GM21723 (cell line): ENCODE measurements around the gene NR5A1.

Source experiments
- ATAC-seq: cut with Tn5 transposase; IDR thresholded peaks from one replicate; pipeline ENCODE4 v1.9.1; 2021; ENCODE audit warnings: mild to moderate bottlenecking, moderate library complexity; ENCODE audit not compliant: unreplicated experiment

The NR5A1 gene

GRCh38 chr9:124506931-124507879 lies at the start of gene NR5A1:
Gene NR5A1, minus strand, starts transcription at chr9:124507399. Its CDS starts 4,004 bp downstream, at chr9:124503395.
- no peak for ATAC-seq

GRCh38 chr9:124555043-124555442 lies 47.8 kb upstream of the NR5A1 start:
- ATAC-seq = no peak

- no peak for ATAC-seq
Observed at GRCh38 chr9:124553738-124554137, 46.5 kb upstream of the NR5A1 start.

GRCh38 chr9:124552273-124552605 lies 45.0 kb upstream of the NR5A1 start:
- no peak for ATAC-seq

- ATAC-seq = no peak
Observed at GRCh38 chr9:124551472-124552272, 44.5 kb upstream of the NR5A1 start.

- no peak for ATAC-seq
Observed at GRCh38 chr9:124550072-124550471, 42.9 kb upstream of the NR5A1 start.

- ATAC-seq = no peak
Observed at GRCh38 chr9:124549016-124549415, 41.8 kb upstream of the NR5A1 start.

GRCh38 chr9:124544535-124544934 lies 37.3 kb upstream of the NR5A1 start:
- ATAC-seq = no peak

GRCh38 chr9:124541824-124542223 lies 34.6 kb upstream of the NR5A1 start:
- no peak for ATAC-seq

- ATAC-seq = no peak
Observed at GRCh38 chr9:124537926-124538325, 30.7 kb upstream of the NR5A1 start.

- no peak for ATAC-seq
Observed at GRCh38 chr9:124535846-124536245, 28.6 kb upstream of the NR5A1 start.

GRCh38 chr9:124532897-124533296 lies 25.7 kb upstream of the NR5A1 start:
- ATAC-seq = no peak

GRCh38 chr9:124531115-124531514 lies 23.9 kb upstream of the NR5A1 start:
- no peak for ATAC-seq

GRCh38 chr9:124530246-124530645 lies 23.0 kb upstream of the NR5A1 start:
- no peak for ATAC-seq

GRCh38 chr9:124527781-124528180 lies 20.6 kb upstream of the NR5A1 start:
- no peak for ATAC-seq

- no peak for ATAC-seq
Observed at GRCh38 chr9:124526174-124526573, 19.0 kb upstream of the NR5A1 start.

GRCh38 chr9:124522121-124523098 lies 15.2 kb upstream of the NR5A1 start:
- no peak for ATAC-seq

GRCh38 chr9:124521142-124521541 lies 13.9 kb upstream of the NR5A1 start:
- no peak for ATAC-seq

- no peak for ATAC-seq
Observed at GRCh38 chr9:124520206-124520596, 13.0 kb upstream of the NR5A1 start.

- no peak for ATAC-seq
Observed at GRCh38 chr9:124518116-124518515, 10.9 kb upstream of the NR5A1 start.

GRCh38 chr9:124517600-124517999 lies 10.4 kb upstream of the NR5A1 start:
- no peak for ATAC-seq
